ENCODE data around the gene TEAD4. TPM values are rescaled to one million over a fixed set of nuclear protein-coding genes. Genes with fewer than 3 reads are reported as not detected.

The TEAD4 gene
- total and polyA plus RNA-seq, 2 donors from 2014 or later = 19.8 to 40.9 TPM

- Histone ChIP-seq H3K4me1 (ENCODE audit: control insufficient read depth in 2 of 3, insufficient read depth in 2 of 3, low read depth in 1 of 3, low read length in 3 of 3) (no peaks in the 10 kb centered on the region), H3K9me3 (ENCODE audit: control insufficient read depth in 2 of 3, insufficient read depth in 1 of 3, low read length in 3 of 3) (no peaks in the 10 kb centered on the region), H3K4me3 (ENCODE audit: low read length in 3 of 3) (no peak overlapping the region), H3K27ac (ENCODE audit: low read depth in 2 of 2, low read length in 2 of 2) (no peak overlapping the region), H3K9ac (ENCODE audit: low read length in 3 of 3) (no peak overlapping the region), H3K36me3 (ENCODE audit: control insufficient read depth in 2 of 3, insufficient read depth in 3 of 3, low read length in 3 of 3) (no peaks in the 10 kb centered on the region), H3K27me3 (ENCODE audit: control insufficient read depth, insufficient read depth, low read length) (no peaks in the 10 kb centered on the region)
- TF ChIP-seq CTCF (IDR thresholded peaks at IDR 0.05; ENCODE audit: borderline replicate concordance, extremely low read depth, insufficient read depth) = no peak
- no peak for FAIRE-seq
- intact Hi-C loops (cut with DNase I) = no loop called here
- no peak for DNase-seq
Measured at GRCh38 chr12:2997989-2998670, 38.9 kb downstream of the TEAD4 start.

GRCh38 chr12:2998789-2999264 is 39.6 kb downstream of the TEAD4 start:
- DNase-seq (peak in 4 of 5 donors; percentile 76 to 81 (median 78)), FAIRE-seq (no peak)
- no peaks in the 10 kb centered on the region for H3K36me3 ChIP-seq (ENCODE audit: control insufficient read depth in 2 of 3, insufficient read depth in 3 of 3, low read length in 3 of 3)
- no peak overlapping the region for H3K4me3 ChIP-seq (ENCODE audit: low read length in 3 of 3)
- no peak for TF ChIP-seq CTCF (IDR thresholded peaks at IDR 0.05; ENCODE audit: borderline replicate concordance, extremely low read depth, insufficient read depth)
- intact Hi-C loops (cut with DNase I) = no loop called here
- no peak overlapping the region for H3K9ac ChIP-seq (ENCODE audit: low read length in 3 of 3)
- H3K4me1 ChIP-seq (ENCODE audit: control insufficient read depth in 2 of 3, insufficient read depth in 2 of 3, low read depth in 1 of 3, low read length in 3 of 3) = no peaks in the 10 kb centered on the region
- no peaks in the 10 kb centered on the region for H3K27me3 ChIP-seq (ENCODE audit: control insufficient read depth, insufficient read depth, low read length)
- H3K9me3 ChIP-seq (ENCODE audit: control insufficient read depth in 2 of 3, insufficient read depth in 1 of 3, low read length in 3 of 3) = no peaks in the 10 kb centered on the region
- H3K27ac ChIP-seq (ENCODE audit: low read depth in 2 of 2, low read length in 2 of 2) = no peak overlapping the region

DNA sequence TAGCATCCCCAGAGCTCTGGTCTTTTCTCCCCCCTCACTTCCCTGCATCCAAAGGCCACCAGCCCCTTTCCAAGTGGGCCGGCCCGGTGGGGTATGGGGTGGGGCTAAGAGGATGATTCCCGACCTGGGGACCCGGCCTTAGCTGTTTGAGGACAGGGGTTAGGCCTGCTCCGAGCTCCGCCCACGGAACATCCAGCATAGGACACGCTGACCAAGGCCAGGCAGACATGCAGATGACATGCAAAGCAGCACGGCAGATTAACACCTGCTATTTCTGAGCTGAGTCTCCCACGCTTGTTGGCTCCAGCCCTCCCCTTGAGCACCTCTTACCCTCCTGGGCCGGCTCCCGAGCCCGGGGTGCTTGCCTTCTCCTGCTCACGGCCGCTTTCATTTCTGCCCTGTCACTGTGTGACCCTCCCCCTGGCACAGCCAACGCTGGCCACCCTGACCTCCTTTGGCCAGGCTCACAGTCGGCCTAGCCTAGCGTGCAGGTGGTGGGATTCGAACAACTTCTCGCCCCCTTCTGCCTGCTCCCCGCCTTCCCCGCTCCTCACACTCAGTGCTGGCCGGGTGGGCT is 40.2 kb downstream of the TEAD4 start:
- Histone ChIP-seq H3K4me1 (ENCODE audit: control insufficient read depth in 2 of 3, insufficient read depth in 2 of 3, low read depth in 1 of 3, low read length in 3 of 3) (no peaks in the 10 kb centered on the region), H3K9ac (ENCODE audit: low read length in 3 of 3) (no peak overlapping the region), H3K27me3 (ENCODE audit: control insufficient read depth, insufficient read depth, low read length) (no peaks in the 10 kb centered on the region), H3K9me3 (ENCODE audit: control insufficient read depth in 2 of 3, insufficient read depth in 1 of 3, low read length in 3 of 3) (no peaks in the 10 kb centered on the region), H3K36me3 (ENCODE audit: control insufficient read depth in 2 of 3, insufficient read depth in 3 of 3, low read length in 3 of 3) (no peaks in the 10 kb centered on the region), H3K27ac (ENCODE audit: low read depth in 2 of 2, low read length in 2 of 2) (no peak overlapping the region), H3K4me3 (ENCODE audit: low read length in 3 of 3) (no peak overlapping the region)
- FAIRE-seq (no peak), DNase-seq (peak in 4 of 5 donors; percentile 34 to 62 (median 50))
- intact Hi-C loops (cut with DNase I) = no loop called here
- TF ChIP-seq CTCF (IDR thresholded peaks at IDR 0.05; ENCODE audit: borderline replicate concordance, extremely low read depth, insufficient read depth) = no peak
